Adipocyte (in vitro differentiated cells): ENCODE data around the gene GPR107.
A peak's percentile ranks its signal among the peaks of the same experiment; 100 is the strongest.

Source experiments
- DNase-seq: peaks from one replicate; pipeline ENCODE4 v3.0.0-alpha.2; 2015; ENCODE audit warnings: low read depth
- H3K27me3 ChIP-seq: replicated peaks from 2 replicates; pipeline ENCODE4 v1.7.0; 2013; ENCODE audit warnings: mild to moderate bottlenecking, low read length, moderate library complexity; ENCODE audit not compliant: control insufficient read depth, insufficient read depth
- H3K36me3 ChIP-seq: 2 replicates; pipeline ENCODE4 v1.7.0; 2013; ENCODE audit warnings: low read length, mild to moderate bottlenecking, moderate library complexity; ENCODE audit not compliant: control insufficient read depth, insufficient read depth, severe bottlenecking
- H3K4me1 ChIP-seq: 2 replicates; pipeline ENCODE4 v1.7.0; 2013; ENCODE audit warnings: mild to moderate bottlenecking, low read length, moderate library complexity; ENCODE audit not compliant: control insufficient read depth, insufficient read depth
- H3K4me3 ChIP-seq: 2 replicates; pipeline ENCODE4 v1.7.0; 2013; ENCODE audit warnings: mild to moderate bottlenecking, low read length, moderate library complexity
- H3K9ac ChIP-seq: 2 replicates; pipeline ENCODE4 v1.7.0; 2013; ENCODE audit warnings: mild to moderate bottlenecking, low read length, moderate library complexity
- H3K9me3 ChIP-seq: 2 replicates; pipeline ENCODE4 v1.7.0; 2013; ENCODE audit warnings: mild to moderate bottlenecking, low read length, moderate library complexity; ENCODE audit not compliant: control insufficient read depth

GPR107 gene

DNA sequence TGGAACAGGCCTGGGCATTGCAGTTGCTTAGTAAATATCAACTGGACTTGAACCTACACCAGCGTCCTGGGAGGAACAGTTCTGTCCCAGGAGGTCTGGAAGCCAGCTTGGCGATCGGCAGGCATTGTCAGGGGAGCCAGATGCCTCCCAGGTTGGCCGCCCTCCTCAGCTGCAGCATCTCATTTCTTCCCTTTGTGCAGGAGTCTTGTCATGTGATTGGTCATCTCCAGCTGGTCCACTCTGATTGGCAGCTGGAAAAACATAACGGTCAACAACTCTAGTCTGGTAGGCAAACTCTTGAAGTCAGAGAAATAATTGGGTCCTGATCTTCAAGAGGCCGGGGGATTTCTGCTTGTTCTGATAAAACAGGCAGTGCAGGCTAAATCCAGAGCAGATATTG lies 88.9 kb downstream of the GPR107 start:
- H3K9me3 ChIP-seq = no peaks in the 10 kb centered on the region
- no peak overlapping the region for H3K4me3 ChIP-seq
- peaks cover 7% of the 10 kb centered on the region for H3K27me3 ChIP-seq
- H3K9ac ChIP-seq = no peak overlapping the region
- no peak for DNase-seq
- H3K4me1 ChIP-seq = peaks cover 22% of the 10 kb centered on the region
- H3K36me3 ChIP-seq = no peaks in the 10 kb centered on the region

GRCh38 chr9:130143279-130143893 lies 89.7 kb downstream of the GPR107 start:
- H3K27me3 ChIP-seq = peaks cover 7% of the 10 kb centered on the region
- no peaks in the 10 kb centered on the region for H3K36me3 ChIP-seq
- DNase-seq = no peak
- peaks cover 16% of the 10 kb centered on the region for H3K4me1 ChIP-seq
- no peaks in the 10 kb centered on the region for H3K9me3 ChIP-seq
- H3K4me3 ChIP-seq = no peak overlapping the region
- H3K9ac ChIP-seq = no peak overlapping the region

DNA sequence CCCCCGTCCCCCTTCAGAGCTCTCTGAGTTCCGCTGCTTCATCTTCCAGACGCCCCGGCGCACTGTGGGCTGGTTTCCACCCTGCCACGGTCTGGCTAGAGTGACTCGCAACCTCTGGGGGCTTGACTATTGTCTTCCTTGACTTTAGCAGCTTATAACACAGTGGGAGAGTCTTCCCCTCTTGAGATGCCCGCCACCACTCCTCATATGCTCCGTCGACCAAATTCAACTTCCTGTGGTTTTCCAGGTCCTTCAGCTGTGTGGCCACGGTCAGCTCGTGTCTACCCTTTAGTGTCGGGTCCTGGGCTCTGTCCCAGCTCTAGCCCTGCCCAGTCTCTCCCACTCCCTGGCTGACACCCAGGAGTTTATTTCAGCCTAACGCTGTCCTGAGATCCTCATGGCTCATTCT lies 90.3 kb downstream of the GPR107 start:
- DNase-seq = no peak
- no peak overlapping the region for H3K9ac ChIP-seq
- H3K4me3 ChIP-seq = peak overlapping the region; percentile 42
- peaks cover 11% of the 10 kb centered on the region for H3K4me1 ChIP-seq
- H3K9me3 ChIP-seq = no peaks in the 10 kb centered on the region
- H3K27me3 ChIP-seq = peaks cover 7% of the 10 kb centered on the region
- no peaks in the 10 kb centered on the region for H3K36me3 ChIP-seq

- Histone ChIP-seq H3K9ac (no peak overlapping the region), H3K9me3 (no peaks in the 10 kb centered on the region), H3K4me3 (no peak overlapping the region), H3K4me1 (peaks cover 6% of the 10 kb centered on the region), H3K27me3 (peaks cover 7% of the 10 kb centered on the region), H3K36me3 (no peaks in the 10 kb centered on the region)
- no peak for DNase-seq
Observed at GRCh38 chr9:130144703-130145102, 91.0 kb downstream of the GPR107 start.

- Histone ChIP-seq H3K9me3 (no peaks in the 10 kb centered on the region), H3K27me3 (peaks cover 7% of the 10 kb centered on the region), H3K9ac (no peak overlapping the region), H3K4me3 (no peak overlapping the region), H3K36me3 (no peaks in the 10 kb centered on the region), H3K4me1 (peaks cover 6% of the 10 kb centered on the region)
- DNase-seq = no peak
Observed at GRCh38 chr9:130145658-130146057, 92.0 kb downstream of the GPR107 start.

- Histone ChIP-seq H3K27me3 (peaks cover 7% of the 10 kb centered on the region), H3K9me3 (no peaks in the 10 kb centered on the region), H3K9ac (no peak overlapping the region), H3K4me3 (no peak overlapping the region), H3K4me1 (peaks cover 6% of the 10 kb centered on the region), H3K36me3 (no peaks in the 10 kb centered on the region)
- DNase-seq = no peak
Observed at GRCh38 chr9:130147198-130147597, 93.5 kb downstream of the GPR107 start.

GRCh38 chr9:130147910-130148309 lies 94.2 kb downstream of the GPR107 start:
- H3K9me3 ChIP-seq = no peaks in the 10 kb centered on the region
- H3K4me3 ChIP-seq = no peak overlapping the region
- no peaks in the 10 kb centered on the region for H3K36me3 ChIP-seq
- no peak overlapping the region for H3K9ac ChIP-seq
- peaks cover 7% of the 10 kb centered on the region for H3K27me3 ChIP-seq
- no peak for DNase-seq
- peaks cover 6% of the 10 kb centered on the region for H3K4me1 ChIP-seq

- Histone ChIP-seq H3K9ac (no peak overlapping the region), H3K27me3 (peaks cover 7% of the 10 kb centered on the region), H3K36me3 (no peaks in the 10 kb centered on the region), H3K4me3 (no peak overlapping the region), H3K4me1 (peaks cover 2% of the 10 kb centered on the region), H3K9me3 (no peaks in the 10 kb centered on the region)
- DNase-seq = no peak
Observed at GRCh38 chr9:130149031-130149430, 95.3 kb downstream of the GPR107 start.

DNA sequence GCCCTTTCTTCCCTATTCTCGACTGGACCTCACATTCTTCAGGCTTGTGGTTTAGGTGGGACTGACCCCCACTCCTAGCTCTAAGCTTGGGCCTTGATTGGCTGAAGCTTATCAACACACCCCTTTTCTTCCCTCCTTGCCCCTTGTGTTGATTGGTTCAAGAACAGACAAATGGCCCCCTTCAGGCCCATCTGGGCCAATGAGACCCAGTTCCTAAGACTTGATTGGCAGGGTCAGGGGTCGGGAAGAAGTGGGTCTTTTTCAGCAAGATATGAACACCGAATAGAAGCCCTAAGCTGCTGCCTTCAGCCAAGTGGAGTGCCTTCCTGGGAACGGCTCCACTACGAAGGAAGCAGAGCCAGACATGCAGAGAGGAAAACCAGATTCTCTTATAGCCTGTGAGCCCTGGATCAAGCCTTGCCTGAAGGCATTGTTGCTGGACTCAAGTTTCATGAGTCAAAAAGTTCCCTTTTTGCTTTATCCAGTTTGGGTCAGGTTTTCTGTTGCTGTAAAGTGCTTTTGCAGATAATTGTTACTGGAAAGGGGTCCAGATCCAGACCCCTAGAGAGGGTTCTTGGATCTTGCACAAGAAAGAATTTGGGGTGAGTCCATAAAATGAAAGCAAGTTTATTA lies 96.1 kb downstream of the GPR107 start:
- Histone ChIP-seq H3K27me3 (peaks cover 7% of the 10 kb centered on the region), H3K4me3 (no peak overlapping the region), H3K36me3 (no peaks in the 10 kb centered on the region), H3K9ac (no peak overlapping the region), H3K4me1 (no peaks in the 10 kb centered on the region), H3K9me3 (no peaks in the 10 kb centered on the region)
- DNase-seq = no peak

DNA sequence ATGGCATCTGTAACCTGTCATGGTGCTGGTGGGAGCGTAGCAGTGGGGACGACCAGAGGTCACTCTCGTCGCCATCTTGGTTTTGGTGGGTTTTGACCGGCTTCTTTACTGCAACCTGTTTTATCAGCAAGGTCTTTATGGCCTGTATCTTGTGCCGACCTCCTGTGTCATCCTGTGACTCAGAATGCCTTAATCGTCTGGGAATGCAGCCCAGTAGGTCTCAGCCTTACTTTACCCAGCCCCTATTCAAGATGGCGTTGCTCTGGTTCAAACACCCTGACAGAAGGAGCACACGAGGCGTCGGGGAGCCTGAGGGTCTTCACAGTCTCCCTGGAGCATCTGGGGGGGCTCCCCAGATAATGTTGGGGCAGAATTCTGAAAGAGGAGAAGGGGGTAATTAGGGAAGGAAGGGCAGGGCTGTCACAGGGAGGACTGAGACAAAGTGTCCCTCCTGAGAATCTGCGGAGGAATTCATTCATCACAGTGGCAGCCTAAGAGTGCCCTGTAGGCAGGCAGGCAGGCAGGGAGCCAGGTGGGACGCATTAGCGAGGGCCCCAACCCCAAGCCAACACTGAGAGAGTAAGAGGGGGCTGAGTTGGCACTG lies 97.2 kb downstream of the GPR107 start:
- Histone ChIP-seq H3K9ac (no peak overlapping the region), H3K27me3 (no peaks in the 10 kb centered on the region), H3K9me3 (no peaks in the 10 kb centered on the region), H3K4me1 (no peaks in the 10 kb centered on the region), H3K4me3 (no peak overlapping the region), H3K36me3 (no peaks in the 10 kb centered on the region)
- DNase-seq = no peak

GRCh38 chr9:130154816-130155215 lies 101.1 kb downstream of the GPR107 start:
- Histone ChIP-seq H3K9ac (no peak overlapping the region), H3K9me3 (no peaks in the 10 kb centered on the region), H3K36me3 (no peaks in the 10 kb centered on the region), H3K4me3 (no peak overlapping the region), H3K4me1 (no peaks in the 10 kb centered on the region), H3K27me3 (peaks cover 6% of the 10 kb centered on the region)
- DNase-seq = no peak
